Right lobe of liver (tissue), 4 donors: Measurements from ENCODE around the gene FCGR3B.
"Not testable (repeated sequence)": the region's sequence is repeated elsewhere in the genome, so short reads cannot be mapped to it uniquely, and the experiment has no call there.

Experiments used
- POLR2A ChIP-seq: fragments of 450-650 bp; IDR thresholded peaks from one replicate; pipeline ENCODE4 v1.6.1; 2017; ENCODE audit warnings: antibody characterized with exemption, mild to moderate bottlenecking
- TF ChIP-seq, protein P1 (sequence below), 4 donors: fragments of 200-600 bp in 3 of 4; fragments of 450-650 bp in 1 of 4; IDR thresholded peaks; one replicate each; pipeline versions ENCODE4 v1.5.1 to v1.8.0; 2016 to 2022; ENCODE audit warnings: antibody characterized with exemption in 4 of 4, mild to moderate bottlenecking in 2 of 4
- donor health status: DM: no; HTN: no; CAD: no.
- donor health status: DM: no; HTN: no; CAD: no.
- donor health status: DM: no; HTN: yes; CAD: no.

DNA sequence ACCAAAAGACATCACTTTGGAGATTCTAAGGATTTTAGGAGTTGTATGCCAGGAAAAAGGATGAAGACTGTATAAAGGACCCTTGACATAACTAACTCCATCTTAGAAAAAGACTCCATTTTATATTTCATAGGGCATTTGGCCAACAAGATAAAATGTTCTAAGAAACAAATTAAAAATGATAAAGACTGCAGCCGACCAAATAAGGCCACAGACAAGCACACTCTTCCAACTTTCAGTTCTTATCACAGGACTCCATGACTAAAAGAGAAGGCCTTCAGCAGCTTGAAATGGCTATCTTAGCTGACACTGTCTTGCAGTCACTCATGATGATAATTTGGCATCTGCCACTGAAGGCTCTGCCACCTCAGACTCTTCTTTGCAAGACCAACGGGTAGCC is 8.2 kb upstream of the FCGR3B start:
- TF ChIP-seq, protein P1, sequence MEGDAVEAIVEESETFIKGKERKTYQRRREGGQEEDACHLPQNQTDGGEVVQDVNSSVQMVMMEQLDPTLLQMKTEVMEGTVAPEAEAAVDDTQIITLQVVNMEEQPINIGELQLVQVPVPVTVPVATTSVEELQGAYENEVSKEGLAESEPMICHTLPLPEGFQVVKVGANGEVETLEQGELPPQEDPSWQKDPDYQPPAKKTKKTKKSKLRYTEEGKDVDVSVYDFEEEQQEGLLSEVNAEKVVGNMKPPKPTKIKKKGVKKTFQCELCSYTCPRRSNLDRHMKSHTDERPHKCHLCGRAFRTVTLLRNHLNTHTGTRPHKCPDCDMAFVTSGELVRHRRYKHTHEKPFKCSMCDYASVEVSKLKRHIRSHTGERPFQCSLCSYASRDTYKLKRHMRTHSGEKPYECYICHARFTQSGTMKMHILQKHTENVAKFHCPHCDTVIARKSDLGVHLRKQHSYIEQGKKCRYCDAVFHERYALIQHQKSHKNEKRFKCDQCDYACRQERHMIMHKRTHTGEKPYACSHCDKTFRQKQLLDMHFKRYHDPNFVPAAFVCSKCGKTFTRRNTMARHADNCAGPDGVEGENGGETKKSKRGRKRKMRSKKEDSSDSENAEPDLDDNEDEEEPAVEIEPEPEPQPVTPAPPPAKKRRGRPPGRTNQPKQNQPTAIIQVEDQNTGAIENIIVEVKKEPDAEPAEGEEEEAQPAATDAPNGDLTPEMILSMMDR (IDR thresholded peaks at IDR 0.05) = not testable (repeated sequence)
- TF ChIP-seq POLR2A = not testable (repeated sequence)
